ENCODE measurements around the gene SLC7A5.
"Not testable (repeated sequence)": the region's sequence is repeated elsewhere in the genome, so short reads cannot be mapped to it uniquely, and the experiment has no call there.

The SLC7A5 gene

GRCh38 chr16:87821376-87822107 is 47.8 kb downstream of the SLC7A5 start:
- DNase-seq (ENCODE audit: low spot score): no peak

DNA sequence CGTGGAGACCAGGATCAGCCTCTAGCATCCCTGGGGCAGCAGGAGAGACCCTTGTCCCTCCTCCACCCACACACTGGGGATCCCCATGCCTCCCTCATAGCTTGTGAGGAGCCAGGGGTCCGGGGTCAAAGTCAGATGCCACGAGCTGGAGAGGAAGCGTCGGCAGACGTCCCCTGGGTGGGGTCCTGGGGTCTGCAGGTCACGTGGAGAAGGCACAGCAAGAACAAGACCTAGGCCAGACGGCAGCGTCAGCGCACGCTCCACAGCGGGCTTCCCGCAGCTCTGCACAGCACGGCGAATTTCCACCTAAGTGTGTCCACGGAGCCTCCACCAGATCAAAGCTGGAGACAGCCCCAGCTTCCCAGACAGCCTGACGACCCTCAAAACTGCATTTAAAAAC is 49.3 kb downstream of the SLC7A5 start:
- no peak for DNase-seq (ENCODE audit: low spot score)

GRCh38 chr16:87819282-87819681 is 50.0 kb downstream of the SLC7A5 start:
- no peak for DNase-seq (ENCODE audit: low spot score)

GRCh38 chr16:87818533-87819161 is 50.7 kb downstream of the SLC7A5 start:
- DNase-seq (ENCODE audit: low spot score): no peak

DNA sequence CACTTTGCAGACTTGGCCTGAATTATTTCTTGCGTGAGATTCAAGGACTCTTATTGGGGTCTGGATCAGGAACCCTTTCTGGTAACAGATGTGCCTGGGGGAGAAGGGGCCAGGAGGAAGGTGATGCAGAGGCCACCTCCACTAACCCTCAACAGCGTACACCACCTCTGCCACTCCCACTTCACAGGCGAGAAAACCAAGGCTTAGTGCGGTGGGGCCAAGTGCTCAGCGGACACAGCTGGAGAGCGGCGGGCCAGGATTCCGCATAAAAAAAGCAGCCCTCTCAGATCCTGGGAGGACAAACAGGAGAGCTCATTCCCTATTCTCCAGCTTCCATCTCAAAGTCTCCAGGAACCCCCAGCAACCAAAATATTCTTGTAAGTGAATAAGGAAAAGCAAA is 51.4 kb downstream of the SLC7A5 start:
- no peak for DNase-seq (ENCODE audit: low spot score)

GRCh38 chr16:87817370-87817769 is 51.9 kb downstream of the SLC7A5 start:
- not testable (repeated sequence) for DNase-seq (ENCODE audit: low spot score)

GRCh38 chr16:87816507-87817100 is 52.7 kb downstream of the SLC7A5 start:
- no peak for DNase-seq (ENCODE audit: low spot score)

DNA sequence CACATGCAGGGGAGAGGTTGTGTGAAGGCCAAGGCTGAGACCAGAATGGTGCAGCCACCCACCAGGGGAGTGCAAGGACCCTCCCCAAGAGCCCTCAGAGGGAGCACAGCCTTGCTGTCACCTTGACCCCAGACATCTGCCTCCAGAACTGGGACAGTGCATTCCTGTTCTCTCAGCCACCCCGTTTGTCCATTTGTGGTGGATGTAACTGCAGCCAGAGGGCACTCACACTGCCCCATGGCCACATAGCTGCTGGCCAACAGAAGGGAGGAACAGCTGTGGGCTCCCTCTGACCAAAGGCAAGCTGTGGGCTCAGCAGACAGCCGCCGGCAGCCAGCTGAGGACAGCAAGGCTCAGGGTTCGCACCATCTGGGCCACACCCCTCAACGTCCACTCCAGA is 53.7 kb downstream of the SLC7A5 start:
- DNase-seq (ENCODE audit: low spot score): no peak

GRCh38 chr16:87812200-87812656 is 57.1 kb downstream of the SLC7A5 start:
- no peak for DNase-seq (ENCODE audit: low spot score)

DNA sequence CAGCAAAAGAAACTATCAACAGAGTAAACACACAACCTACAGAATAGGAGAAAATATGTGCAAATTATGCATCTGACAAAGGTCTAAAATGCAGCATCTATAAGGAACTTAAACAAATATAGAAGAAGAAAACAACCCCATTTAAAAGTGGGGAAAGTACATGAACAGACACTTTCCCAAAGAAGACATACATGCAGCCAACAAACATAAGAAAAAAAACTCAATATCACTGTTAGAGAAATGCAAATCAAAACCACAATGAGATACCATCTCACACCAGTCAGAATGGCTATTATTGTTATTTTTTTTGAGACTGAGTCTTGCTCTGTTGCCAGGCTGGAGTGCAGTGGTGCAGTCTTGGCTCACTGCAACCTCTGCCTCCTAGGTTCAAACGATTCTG is 57.9 kb downstream of the SLC7A5 start:
- not testable (repeated sequence) for DNase-seq (ENCODE audit: low spot score)

DNA sequence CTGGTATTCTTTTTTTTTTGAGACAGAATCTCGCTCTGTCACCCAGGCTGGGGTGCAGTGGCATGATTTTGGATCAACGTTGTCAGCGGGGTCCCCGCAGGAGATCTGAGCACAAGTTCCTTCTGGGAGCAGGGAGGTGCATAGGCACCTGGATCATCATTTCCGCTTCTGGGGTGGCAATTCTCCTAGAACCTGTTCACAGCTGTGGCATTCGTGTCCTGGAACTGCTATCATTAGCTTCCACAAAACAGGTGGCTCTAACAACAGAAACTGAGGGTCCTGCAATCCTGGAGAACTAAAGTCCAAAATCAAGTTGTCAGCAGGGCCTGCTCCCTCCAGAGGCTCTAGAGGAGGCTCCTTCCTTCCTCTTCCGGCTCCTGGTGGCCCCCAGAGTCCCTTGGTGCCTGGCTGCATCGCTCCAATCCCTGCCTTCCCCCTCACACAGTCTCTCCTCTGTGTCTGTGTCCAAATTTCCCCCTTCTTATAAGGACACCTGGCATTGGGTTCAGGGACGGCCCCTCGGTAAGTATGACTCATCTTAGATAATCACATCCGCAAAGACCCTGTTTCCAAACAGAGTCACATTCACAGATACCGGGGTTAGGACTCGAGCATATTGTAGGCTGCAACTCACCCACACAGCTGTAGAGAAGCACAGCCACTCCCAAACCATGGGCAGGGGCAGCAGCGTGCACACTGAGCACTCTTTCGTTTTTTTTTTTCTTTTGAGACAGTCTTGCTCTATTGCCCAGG is 60.0 kb downstream of the SLC7A5 start:
- DNase-seq (ENCODE audit: low spot score): no peak

GRCh38 chr16:87808108-87808507 is 61.2 kb downstream of the SLC7A5 start:
- no peak for DNase-seq (ENCODE audit: low spot score)

DNA sequence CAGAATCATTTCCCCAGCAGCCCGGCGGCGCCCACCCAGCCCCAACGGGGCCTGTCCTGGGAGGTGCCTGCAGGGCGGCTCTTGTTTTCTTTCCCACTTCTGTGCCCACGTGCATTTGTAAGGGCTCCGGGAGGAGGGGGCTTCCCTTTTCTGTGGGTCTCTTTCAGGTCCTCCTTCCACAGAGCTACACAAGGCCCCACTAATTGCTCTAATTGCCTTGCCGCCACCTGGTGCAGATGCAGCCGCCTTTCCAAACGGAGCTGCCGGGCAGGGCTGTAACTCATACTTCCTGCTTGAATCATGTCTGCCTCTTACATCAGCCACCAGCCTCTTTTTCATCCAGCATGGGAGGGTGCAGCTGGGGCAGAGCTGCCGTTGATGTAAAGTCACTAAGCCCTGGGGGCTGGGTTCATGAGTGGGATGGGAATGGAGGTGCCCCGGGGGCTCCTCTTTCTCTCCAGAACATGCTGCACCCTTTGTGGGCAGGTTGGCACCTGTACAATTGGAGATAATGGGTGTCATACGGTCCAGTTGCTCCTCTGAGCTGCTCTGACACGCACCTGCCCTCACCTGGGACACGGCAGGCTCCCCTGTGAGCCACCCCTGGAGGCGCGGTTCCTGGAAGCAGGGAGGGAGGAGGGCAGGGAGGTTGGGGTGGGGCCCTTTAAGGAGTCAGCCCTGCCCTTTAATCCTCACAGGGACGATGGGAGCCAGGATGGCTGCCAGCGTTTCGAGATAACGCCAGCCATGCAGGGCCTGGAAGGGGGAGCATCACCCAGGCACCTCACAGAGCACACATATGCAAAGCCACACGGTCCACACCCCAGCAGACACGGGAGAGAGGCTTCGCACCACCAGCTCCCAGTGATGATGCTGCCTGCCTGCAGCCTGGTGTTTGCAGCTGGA is 62.4 kb downstream of the SLC7A5 start:
- DNase-seq (ENCODE audit: low spot score): peak; percentile 49

- no peak for DNase-seq (ENCODE audit: low spot score)
Measured at GRCh38 chr16:87806261-87806640, 63.1 kb downstream of the SLC7A5 start.

DNA sequence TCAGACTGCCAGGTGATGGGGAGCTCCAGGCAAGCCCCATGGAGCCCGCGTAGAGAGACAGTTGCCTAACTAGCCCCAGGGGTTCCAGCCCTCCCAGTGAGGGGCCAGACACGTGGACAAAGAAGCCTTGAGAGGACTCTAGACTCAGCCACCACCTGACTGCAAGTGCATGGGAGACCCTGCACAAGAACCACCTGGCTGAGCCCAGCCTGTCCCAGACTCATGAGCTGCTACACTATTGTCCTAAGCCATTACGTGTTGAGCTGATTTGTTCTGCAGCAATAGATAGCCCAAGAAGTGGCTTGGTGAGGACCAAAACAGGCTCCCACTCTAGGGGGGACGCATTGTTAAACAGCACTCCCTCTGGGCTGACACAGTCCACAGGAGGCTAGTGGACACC is 65.9 kb downstream of the SLC7A5 start:
- DNase-seq (ENCODE audit: low spot score): no peak

- DNase-seq (ENCODE audit: low spot score): no peak
Measured at GRCh38 chr16:87802670-87803069, 66.6 kb downstream of the SLC7A5 start.

GRCh38 chr16:87801679-87802259 is 67.5 kb downstream of the SLC7A5 start:
- no peak for DNase-seq (ENCODE audit: low spot score)

DNA sequence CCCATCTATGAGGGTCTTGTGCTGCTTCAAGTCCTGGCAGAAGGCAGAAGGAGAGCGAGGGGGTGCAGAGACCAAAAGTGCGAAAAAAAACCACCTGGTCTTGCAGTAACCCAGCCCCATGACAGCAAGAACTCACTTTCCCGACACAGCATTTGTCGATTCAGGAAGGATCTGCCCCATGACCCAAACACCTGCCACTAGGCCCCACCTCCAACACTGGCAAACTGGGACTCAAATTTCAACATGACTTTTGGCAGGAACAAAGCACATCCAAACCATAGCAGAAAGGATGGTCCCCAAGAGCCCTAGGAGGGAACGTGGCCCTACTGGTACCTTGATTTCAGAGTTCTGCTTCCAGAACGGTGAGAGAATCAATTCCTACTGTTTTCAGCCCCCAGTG is 68.8 kb downstream of the SLC7A5 start:
- no peak for DNase-seq (ENCODE audit: low spot score)

DNA sequence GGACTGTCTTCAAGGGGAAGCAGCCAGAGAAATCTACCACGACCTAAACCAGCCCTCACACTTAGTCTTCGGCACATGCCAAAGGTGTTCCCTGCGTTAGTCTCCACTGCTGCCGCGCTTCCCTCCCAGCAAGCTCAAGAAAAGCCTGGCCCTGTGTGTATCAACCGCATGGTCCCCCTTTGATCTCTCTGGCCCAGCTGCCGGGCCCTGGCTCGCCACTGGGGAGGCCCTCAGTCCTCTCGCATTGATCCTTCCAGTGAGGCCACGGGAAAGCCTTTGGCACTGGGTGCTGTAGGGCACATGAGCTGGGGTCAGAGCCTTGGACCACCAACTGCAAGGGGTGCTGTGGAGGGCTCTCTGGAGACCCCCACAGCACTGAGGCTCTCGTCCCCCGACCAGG is 74.0 kb downstream of the SLC7A5 start:
- DNase-seq (ENCODE audit: low spot score): no peak

DNA sequence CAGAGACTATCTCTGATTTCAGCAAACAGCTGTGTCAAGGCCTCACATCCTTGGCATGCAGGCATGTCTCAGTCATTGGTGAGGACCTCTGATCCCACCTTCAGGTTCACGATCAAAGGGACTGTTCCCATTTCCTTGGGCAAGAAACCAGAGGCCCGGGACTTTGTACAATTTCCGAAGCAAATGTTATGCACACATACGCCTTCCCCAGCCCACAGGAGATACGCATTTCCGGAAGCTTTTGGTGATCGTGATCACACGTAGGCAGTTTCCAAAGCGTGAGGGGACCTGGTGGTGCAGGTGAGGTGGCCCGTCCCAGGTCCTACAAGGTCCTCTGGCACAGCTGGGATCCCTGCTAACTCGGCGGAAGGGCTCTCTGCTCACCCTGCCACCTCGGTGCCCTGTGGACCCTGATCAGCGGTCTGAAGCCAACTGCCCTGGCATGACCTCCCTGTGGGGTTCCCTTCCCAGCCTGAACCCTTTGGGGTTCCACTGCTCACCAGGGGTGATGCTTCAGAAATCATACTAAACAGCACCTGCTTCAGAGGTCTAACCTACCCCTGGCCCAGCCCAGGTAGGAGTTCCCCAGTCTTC is 74.7 kb downstream of the SLC7A5 start:
- DNase-seq (ENCODE audit: low spot score): no peak

GRCh38 chr16:87792205-87792565 is 77.1 kb downstream of the SLC7A5 start:
- DNase-seq (ENCODE audit: low spot score): no peak
